ENCODE results near the gene NNAT. TPM values are rescaled to one million over a fixed set of nuclear protein-coding genes. Genes with fewer than 3 reads are reported as not detected.

NNAT gene
- total RNA-seq, 3 donors from 2014 or later, result 0.32 to 41.3 (median 4.0) TPM

GRCh38 chr20:37518606-37519507, 2.2 kb upstream of the NNAT start:
- H3K36me3 ChIP-seq (ENCODE audit: low read depth), result no peaks in the 10 kb centered on the region
- ATAC-seq, result no peak
- H3K9me3 ChIP-seq, result no peaks in the 10 kb centered on the region
- no peak for TF ChIP-seq CTCF (IDR thresholded peaks at IDR 0.05)
- H3K4me3 ChIP-seq, result no peak overlapping the region
- peak in 1 of 3 donors; percentile 59 for DNase-seq
- intact Hi-C loops (cut with DNase I, micrococcal nuclease), result no loop called here
- H3K4me1 ChIP-seq (ENCODE audit: low read depth), result peaks cover 16% of the 10 kb centered on the region

- Histone ChIP-seq H3K4me3 (no peak overlapping the region), H3K9me3 (no peaks in the 10 kb centered on the region), H3K36me3 (ENCODE audit: low read depth) (no peaks in the 10 kb centered on the region), H3K4me1 (ENCODE audit: low read depth) (peaks cover 25% of the 10 kb centered on the region)
- ATAC-seq (no peak), DNase-seq (no peak)
- no peak for TF ChIP-seq CTCF (IDR thresholded peaks at IDR 0.05)
- intact Hi-C loops (cut with DNase I, micrococcal nuclease), result loop anchor here in 1 of 2 donors (10.0 kb wide), 1 partner anchor 135 kb away; no protein-coding TSS in a partner anchor
Observed at GRCh38 chr20:37519508-37520418, 1.3 kb upstream of the NNAT start.

DNA sequence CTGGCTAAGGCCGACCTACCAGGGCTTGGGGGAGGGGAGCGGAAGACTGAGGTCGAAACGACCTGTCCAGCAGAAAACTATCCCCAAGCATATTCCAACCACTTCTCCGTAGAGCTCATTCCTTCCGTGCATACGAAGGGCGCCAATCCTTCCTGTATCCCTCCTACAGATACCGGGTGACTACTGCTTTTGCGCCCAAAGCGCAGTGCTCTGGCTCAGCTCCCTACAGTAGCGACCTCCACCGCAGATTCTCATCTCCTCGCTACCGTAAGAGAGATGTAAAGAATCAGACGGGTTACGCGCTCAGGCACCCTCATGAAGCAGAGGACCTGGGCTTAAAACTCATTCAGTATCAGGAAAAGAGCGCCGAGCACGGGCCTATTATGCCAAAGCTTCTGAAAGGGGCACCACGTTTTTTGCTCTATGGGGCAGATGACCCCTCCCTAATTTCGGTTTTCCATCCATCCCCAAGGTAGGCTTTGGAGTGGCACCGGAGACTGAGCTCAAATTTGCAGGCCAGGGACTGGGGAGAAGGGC, 563 bp upstream of the NNAT start:
- peaks cover 33% of the 10 kb centered on the region for H3K4me1 ChIP-seq (ENCODE audit: low read depth)
- intact Hi-C loops (cut with DNase I, micrococcal nuclease), result loop anchor here in 1 of 2 donors (10.0 kb wide), 1 partner anchor 136 kb away; no protein-coding TSS in a partner anchor
- TF ChIP-seq CTCF (IDR thresholded peaks at IDR 0.05), result no peak
- H3K36me3 ChIP-seq (ENCODE audit: low read depth), result no peaks in the 10 kb centered on the region
- DNase-seq, result no peak
- H3K4me3 ChIP-seq, result no peak overlapping the region
- no peaks in the 10 kb centered on the region for H3K9me3 ChIP-seq
- ATAC-seq, result no peak

GRCh38 chr20:37522260-37523011, 1.4 kb downstream of the NNAT start:
- Histone ChIP-seq H3K36me3 (ENCODE audit: low read depth) (no peaks in the 10 kb centered on the region), H3K9me3 (no peaks in the 10 kb centered on the region), H3K4me1 (ENCODE audit: low read depth) (peaks cover 44% of the 10 kb centered on the region), H3K4me3 (no peak overlapping the region)
- ATAC-seq (peak; percentile 52), DNase-seq (peak; percentile 69 to 90 (median 76))
- intact Hi-C loops (cut with DNase I, micrococcal nuclease), result loop anchor here in 1 of 2 donors (10.0 kb wide), 1 partner anchor 138 kb away; no protein-coding TSS in a partner anchor
- no peak for TF ChIP-seq CTCF (IDR thresholded peaks at IDR 0.05)

- intact Hi-C loops (cut with DNase I, micrococcal nuclease), result loop anchor here in 1 of 2 donors (10.0 kb wide), 1 partner anchor 138 kb away; no protein-coding TSS in a partner anchor
- ATAC-seq (no peak), DNase-seq (no peak)
- no peak for TF ChIP-seq CTCF (IDR thresholded peaks at IDR 0.05)
- H3K4me3 ChIP-seq, result no peak overlapping the region
- peaks cover 39% of the 10 kb centered on the region for H3K4me1 ChIP-seq (ENCODE audit: low read depth)
- no peaks in the 10 kb centered on the region for H3K36me3 ChIP-seq (ENCODE audit: low read depth)
- H3K9me3 ChIP-seq, result no peaks in the 10 kb centered on the region
Observed at GRCh38 chr20:37523012-37523391, 2.0 kb downstream of the NNAT start.
